Fibroblast of the aortic adventitia (primary cell): ENCODE results near the gene WSCD2. TPM values are rescaled to one million over a fixed set of nuclear protein-coding genes. Genes with fewer than 3 reads are reported as not detected.
"Not testable (repeated sequence)": the region's sequence is repeated elsewhere in the genome, so short reads cannot be mapped to it uniquely, and the experiment has no call there.

Source experiments
- DNase-seq: peaks from one replicate; pipeline ENCODE4 v3.0.0-alpha.2; 2010; ENCODE audit warnings: low read depth
- H3K4me3 ChIP-seq: 2 replicates; pipeline ENCODE4 v1.5.1; 2011; ENCODE audit warnings: low read depth, mild to moderate bottlenecking, control low read depth, low read length, moderate library complexity
- CTCF ChIP-seq: IDR thresholded peaks from 2 replicates; pipeline ENCODE4 v1.5.1; 2011; ENCODE audit warnings: mild to moderate bottlenecking, low read length, control low read depth, inconsistent platforms; ENCODE audit not compliant: insufficient read depth
- total RNA-seq: library from RNA; depleted of rRNA; stranded (reverse); fragments of >200 nt; gene quantifications from 2 replicates; pipeline ENCODE4 v1.2.3, GENCODE V29; 2012; ENCODE audit warnings: low replicate concordance

Gene WSCD2
- total RNA-seq, 1 donor: not detected

GRCh38 chr12:108211157-108211556 lies 82.1 kb downstream of the WSCD2 start:
- no peak overlapping the region for H3K4me3 ChIP-seq
- no peak for TF ChIP-seq CTCF
- no peak for DNase-seq

- no peak for TF ChIP-seq CTCF
- H3K4me3 ChIP-seq: no peak overlapping the region
- no peak for DNase-seq
These were observed 84.9 kb downstream of the WSCD2 start for GRCh38 chr12:108213871-108214445.

GRCh38 chr12:108214486-108214885 lies 85.4 kb downstream of the WSCD2 start:
- peak; percentile 25 for DNase-seq
- no peak overlapping the region for H3K4me3 ChIP-seq
- TF ChIP-seq CTCF: no peak

- DNase-seq: no peak
- no peak overlapping the region for H3K4me3 ChIP-seq
- TF ChIP-seq CTCF: no peak
These were observed 86.4 kb downstream of the WSCD2 start for GRCh38 chr12:108215458-108215857.

DNA sequence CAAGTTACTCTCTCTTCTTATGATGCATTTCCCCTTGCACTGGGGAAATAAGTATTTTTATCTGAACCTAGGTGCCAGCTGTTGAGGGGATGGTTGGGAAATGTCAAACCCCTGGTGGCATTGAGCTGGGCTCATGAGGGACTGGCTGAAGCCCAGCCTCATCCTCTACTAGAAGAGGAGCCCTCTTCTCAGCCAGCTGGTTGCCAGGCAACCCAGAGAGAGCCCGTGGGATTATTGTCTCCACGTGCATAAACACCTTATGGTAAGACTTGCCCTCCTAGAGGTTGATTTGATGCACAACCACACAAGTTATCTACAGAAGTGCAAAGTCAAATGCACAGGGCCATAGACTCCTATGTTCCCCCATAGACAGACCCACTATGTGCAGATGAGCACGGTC lies 89.8 kb downstream of the WSCD2 start:
- no peak for DNase-seq
- no peak overlapping the region for H3K4me3 ChIP-seq
- TF ChIP-seq CTCF: no peak

DNA sequence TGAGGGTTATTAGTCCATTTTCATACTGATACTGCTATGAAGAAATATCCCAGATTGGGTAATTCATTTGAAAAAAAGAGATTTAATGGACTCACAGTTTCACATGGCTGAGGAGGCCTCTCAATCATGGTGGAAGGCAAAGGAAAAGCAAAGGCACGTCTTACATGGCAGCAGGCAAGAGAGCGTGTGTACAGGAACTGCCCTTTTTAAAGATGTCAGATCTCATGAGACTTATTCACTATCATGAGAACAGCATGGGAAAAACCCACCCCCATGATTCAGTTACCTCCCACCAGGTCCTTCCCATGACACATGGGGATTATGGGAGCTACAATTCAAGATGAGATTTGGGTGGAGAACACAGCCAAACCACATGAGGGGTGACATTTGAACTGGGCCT lies 96.0 kb downstream of the WSCD2 start:
- H3K4me3 ChIP-seq: not testable (repeated sequence)

DNA sequence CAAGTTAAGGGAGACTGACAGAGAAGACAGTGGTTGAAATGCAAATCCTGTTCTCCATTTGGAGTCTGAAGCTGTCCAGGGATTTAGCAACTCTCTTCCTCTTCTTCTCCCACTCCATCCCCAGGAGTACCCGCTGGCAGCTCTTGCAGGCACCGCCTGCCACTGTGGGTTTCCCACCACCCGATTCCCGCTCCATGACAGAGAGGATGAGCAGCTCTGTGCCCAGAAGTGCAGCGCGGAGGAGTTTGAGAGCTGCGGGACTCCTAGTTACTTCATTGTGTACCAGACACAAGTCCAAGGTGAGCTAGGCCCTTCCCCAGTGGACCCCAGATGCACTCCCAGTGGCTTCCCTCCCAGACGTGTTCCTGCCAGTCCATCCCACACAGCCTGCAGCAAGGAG lies 97.8 kb downstream of the WSCD2 start:
- DNase-seq: no peak
- no peak for TF ChIP-seq CTCF
- no peak overlapping the region for H3K4me3 ChIP-seq

More for the DNA sequence above, 96.0 kb downstream of the WSCD2 start:
- not testable (repeated sequence) for DNase-seq
